ENCODE results near the gene KRT1.

- TF ChIP-seq ESRRA (IDR thresholded peaks at IDR 0.05; ENCODE audit: borderline replicate concordance, low read length) (no peak), JUNB (IDR thresholded peaks at IDR 0.05) (no peak), CTCF (IDR thresholded peaks at IDR 0.05) (no peak), CHD4 (IDR thresholded peaks at IDR 0.05; ENCODE audit: borderline replicate concordance) (no peak), POLR2AphosphoS2 (conservative IDR thresholded peaks at IDR 0.05; ENCODE audit: low read length) (no peak), POLR2A (IDR thresholded peaks at IDR 0.05; ENCODE audit: low read length) (no peak), FOSB (CRISPR knock-in tag; IDR thresholded peaks at IDR 0.05) (no peak)
These were observed 18.6 kb upstream of the KRT1 start for GRCh38 chr12:52698651-52699340.
